WI38 (cell line): ENCODE measurements around the gene PASK.

Source experiments
- H3K4me3 ChIP-seq: 2 replicates; pipeline ENCODE4 v1.5.1; 2011; ENCODE audit warnings: low read depth, mild to moderate bottlenecking, control low read depth, low read length
- TF ChIP-seq, protein P1 (sequence below): IDR thresholded peaks from 2 replicates; pipeline ENCODE4 v1.5.1; 2012; ENCODE audit warnings: low read depth, mild to moderate bottlenecking, control low read depth, low read length

Gene PASK

DNA sequence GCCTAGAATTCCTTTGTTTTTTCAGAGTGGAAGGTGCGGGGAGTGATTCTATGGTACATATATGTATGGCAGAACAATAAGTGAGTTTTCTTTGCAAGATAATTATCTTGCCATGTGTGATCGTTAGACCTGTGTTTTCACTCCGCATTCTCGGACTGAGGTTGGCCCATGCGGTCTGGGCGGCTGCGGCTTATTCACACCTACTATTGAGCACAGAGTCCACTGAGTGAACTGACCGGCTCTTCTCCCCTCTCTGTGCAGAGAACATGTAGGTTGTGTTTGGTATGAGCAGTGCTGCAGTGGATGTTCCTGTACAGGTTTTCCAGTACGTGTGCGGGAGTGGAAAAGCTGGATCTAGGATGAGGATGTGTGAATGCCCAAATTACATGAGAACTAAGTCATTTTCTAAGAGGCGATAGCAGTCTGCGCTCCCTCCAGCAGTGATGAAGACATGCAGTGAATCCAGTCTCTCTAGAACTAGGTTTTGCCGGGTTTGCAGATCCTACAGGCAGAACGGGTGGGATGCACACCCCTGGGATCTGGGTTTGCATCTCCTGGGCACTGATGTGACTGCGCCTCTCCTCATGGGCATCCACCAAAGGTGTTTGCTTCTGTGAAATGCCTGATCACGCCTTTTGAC, 74.3 kb downstream of the PASK start:
- TF ChIP-seq, protein P1, sequence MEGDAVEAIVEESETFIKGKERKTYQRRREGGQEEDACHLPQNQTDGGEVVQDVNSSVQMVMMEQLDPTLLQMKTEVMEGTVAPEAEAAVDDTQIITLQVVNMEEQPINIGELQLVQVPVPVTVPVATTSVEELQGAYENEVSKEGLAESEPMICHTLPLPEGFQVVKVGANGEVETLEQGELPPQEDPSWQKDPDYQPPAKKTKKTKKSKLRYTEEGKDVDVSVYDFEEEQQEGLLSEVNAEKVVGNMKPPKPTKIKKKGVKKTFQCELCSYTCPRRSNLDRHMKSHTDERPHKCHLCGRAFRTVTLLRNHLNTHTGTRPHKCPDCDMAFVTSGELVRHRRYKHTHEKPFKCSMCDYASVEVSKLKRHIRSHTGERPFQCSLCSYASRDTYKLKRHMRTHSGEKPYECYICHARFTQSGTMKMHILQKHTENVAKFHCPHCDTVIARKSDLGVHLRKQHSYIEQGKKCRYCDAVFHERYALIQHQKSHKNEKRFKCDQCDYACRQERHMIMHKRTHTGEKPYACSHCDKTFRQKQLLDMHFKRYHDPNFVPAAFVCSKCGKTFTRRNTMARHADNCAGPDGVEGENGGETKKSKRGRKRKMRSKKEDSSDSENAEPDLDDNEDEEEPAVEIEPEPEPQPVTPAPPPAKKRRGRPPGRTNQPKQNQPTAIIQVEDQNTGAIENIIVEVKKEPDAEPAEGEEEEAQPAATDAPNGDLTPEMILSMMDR, result no peak
- no peak overlapping the region for H3K4me3 ChIP-seq

DNA sequence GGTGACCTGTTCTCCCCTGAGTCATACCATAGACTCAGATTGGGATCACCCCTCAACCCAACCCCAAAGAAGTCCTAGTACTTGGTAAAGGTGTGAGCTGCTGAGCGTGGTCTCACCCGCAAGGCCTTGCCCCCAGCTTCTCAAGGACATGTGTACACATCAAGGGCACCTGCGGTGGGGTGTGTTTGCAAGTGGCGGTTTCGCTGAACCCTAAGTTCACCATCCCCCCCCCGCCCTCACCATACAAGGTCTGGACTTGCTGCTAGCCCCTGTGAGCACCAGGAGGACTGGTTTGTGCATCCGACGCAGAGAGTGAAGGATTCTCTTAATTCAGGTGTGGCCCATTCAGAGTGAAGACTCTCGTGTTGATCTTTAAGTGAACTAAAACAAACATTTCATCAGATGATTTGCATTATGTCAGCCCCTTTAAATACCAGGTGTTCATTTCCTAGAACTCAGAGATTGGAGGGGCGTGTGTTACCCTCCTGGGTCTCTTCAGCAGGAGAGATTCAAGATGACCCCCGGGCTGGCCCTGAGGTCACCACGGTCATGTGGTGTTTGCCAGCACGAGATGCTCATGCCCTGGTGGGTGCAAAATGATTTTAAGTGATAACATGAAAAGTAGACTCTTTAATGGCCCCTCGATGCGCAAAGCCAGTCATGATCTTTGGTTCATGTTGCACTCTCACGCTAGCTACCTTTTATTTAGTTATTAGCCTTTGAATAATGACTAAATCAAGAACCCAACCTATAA, 75.0 kb downstream of the PASK start:
- no peak overlapping the region for H3K4me3 ChIP-seq
- TF ChIP-seq, protein P1, result no peak

DNA sequence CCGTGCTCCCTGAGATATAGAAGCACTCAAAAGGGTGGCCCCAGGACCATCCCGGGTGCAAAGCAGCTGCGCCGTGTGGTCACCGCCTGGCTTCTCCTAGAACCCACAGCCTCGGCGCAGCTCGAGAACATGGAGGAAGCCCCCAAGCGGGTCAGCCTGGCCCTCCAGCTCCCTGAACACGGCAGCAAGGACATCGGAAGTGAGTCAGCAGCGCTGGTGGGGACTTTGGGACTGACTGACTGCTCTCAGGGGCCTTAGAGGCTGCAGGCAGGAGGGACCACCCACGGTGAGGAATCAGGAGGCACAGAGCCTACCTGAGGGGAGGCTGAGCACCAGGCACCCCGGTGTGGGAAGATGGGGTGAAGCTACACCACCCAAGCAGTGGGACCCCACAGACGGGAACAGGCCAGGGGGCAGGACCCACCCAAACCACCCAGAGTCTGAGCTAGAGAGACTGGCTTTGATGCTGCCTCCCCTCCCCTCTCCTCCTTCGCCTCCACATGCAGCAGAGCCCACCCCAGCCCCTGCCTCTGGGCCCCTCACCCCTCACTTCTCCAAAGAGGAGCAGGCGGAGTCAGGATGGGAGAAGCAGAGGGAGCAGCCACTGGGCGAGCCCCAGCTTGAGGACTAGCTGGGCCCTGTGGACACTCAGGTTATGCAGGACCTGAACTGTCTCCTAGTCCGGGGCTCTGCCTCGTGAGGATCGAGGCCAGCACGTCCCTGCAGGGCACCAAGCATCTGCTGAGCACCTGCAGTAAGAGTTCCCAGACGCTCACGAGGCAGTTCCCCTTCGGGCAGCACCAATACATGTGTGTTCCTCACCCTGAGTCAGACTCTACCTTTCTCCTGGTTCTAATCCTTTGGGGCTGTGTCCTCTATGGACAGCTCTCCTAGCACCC, 75.9 kb downstream of the PASK start:
- no peak overlapping the region for H3K4me3 ChIP-seq
- TF ChIP-seq, protein P1, result no peak

DNA sequence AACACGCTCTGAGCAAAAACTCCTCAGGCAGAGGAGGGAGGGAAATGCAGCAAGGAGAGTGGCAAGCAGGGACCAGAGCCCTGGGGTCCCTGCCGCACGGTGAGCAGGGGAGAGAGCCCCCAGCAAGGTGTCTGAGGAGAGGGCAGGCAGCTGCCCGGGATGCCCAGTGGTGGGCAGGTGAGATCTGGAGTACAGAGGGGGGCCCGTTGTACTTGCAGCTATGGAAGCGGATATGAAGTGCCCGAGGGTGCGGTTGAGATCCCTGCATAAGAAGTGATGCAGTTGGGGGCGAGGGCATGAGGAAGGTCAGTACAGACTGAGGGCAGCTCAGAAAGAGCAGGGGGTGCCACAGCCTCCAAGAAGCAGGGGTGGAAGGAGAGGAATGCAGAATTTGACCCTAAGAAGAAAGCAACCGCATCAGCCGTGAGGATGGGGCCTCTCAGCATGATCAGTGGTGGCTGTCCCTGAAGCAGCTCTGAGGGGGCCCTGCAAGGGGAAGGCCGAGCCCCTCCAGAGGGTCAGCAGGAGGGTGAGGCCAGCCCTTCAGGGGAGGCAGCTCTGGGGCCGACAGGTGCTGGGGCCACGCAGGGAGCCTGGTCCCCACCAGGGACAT, 76.6 kb downstream of the PASK start:
- no peak overlapping the region for H3K4me3 ChIP-seq
- TF ChIP-seq, protein P1, result no peak

DNA sequence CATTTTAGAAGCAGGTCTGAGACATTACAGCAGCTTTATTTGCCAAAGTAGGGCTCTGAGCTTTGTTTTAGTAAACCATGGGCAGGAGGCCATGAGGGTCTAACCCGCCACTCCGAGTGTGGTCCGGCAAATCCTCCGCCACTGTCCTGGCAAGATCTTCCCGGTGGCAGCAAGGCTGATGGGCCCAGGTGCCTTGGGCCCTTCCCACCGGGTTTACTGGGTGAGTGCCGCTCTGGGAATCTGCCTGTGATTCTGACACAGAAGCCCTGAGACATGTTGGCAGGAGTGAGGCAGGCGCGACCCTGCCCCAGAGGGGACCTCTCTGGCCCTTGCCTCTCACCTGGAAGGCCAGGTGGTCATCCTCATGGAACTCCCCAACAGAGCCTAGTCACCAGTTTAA, 77.1 kb downstream of the PASK start:
- H3K4me3 ChIP-seq, result no peak overlapping the region
- TF ChIP-seq, protein P1, result no peak

DNA sequence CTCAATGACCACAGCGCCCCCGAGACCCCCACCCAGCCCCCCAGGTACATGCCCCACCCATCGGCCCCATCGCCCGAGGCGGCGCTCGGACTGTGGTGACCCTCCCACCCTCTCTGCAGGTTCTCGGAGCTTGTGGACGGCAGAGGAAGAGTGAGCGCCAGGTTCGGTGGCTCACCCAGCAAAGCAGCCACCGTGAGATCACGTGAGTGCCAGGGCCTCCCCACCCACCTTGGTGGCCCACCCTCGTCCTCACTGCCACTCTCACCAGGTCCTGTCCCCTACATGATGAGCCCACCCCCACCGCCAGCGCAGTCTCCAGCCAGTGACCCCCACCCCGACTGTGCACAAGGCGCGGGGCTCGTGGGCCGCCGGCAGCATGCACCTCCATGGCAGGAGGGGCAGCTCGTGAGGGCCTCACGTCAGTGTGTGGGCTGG, 77.6 kb downstream of the PASK start:
- no peak overlapping the region for H3K4me3 ChIP-seq
- TF ChIP-seq, protein P1, result no peak
